Fibroblast of peridontal ligament (primary cell): ENCODE data around the gene TPST2.

ENCODE experiments used
- DNase-seq: peaks from one replicate; pipeline ENCODE4 v3.0.0-alpha.2; 2010; ENCODE audit errors: extremely low read depth

The TPST2 gene

DNA sequence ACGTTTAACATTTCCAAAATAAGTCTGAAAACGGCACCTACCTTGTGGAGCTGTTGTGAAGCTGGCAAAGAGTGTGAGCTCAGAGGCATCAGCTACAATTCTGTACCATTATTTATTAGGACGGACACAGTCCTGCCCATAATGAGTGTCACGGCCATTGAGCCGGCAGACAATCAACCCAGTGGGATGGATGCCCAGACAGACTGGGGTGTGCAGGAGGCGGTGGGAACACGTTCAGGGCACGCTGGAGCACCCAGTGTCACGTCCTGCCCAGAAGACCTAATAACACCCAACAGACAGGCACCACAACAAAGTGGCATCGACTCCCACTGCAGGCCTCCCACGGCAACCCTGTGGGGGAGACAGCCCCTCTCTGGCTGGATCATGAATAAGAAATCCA is 34.5 kb downstream of the TPST2 start:
- no peak for DNase-seq

DNA sequence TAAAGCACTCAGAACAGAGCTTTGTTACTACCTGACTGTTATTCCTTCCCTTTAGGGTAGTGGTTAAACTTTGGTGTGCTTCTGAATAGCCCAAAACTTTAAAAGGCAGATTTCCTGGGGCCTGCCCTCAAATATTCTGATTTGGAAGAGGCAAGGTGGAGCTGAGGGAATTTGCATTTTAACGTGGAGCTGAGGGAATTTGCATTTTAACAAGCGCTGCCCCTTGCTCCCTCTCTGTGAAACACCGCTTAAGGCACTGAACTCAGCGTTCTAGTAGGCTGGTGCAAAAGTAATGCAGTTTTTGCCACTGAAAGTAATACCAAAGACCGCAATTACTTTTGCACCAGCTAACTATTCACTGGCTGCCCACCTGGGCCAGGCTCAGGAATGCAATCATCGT is 35.0 kb downstream of the TPST2 start:
- DNase-seq: no peak

DNA sequence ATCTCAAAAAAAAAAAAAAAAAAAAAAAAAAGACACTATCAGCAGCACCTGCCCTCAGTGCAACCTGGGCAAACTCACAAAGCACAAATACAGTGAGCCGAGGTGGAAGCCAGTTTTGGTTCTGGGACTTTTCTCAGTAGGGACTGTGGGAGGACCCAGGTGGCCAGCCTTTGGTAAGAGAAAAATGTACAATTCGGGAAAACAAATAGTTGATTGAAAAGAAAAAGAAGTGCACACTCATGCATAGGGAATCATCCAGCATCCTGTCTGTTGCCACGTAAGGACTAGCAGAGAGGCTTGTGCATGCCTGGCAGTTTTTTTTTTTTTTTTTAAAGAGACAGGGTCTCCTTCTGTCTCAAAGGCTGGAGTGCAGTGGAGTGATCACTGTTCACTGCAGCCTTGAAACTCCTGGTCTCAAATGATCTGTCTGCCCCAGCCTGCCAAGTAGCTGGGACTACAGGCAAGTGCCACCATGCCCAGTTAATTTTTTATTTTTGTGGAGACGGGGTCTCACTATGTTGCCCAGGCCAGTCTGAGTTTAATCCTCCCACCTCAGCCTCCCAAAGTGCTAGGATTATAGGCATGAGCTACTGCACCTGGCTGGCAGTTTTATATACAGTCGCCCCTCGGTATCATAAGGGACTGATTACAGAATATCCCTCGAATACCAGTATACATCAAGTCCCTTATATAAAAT is 36.7 kb downstream of the TPST2 start:
- peak; percentile 86 for DNase-seq

DNA sequence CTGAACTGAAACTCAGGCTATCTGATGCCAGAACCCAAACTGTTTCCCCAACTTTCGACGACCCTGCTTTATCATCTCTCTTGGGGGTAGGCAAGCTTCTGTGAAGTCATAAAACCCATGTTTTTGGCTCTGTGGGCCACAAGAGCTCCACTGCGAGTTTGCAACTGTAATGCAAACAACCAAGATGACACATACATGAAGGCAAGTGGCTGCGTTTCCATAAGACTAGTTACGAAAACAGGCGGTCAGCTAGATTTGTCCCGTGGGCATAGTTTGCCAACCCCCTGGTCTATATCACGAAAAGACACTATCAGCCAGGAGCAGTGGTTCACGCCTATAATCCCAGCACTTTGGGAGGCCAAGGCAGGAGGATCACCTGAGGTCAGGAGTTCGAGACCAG is 37.5 kb downstream of the TPST2 start:
- DNase-seq: peak; percentile 86

DNA sequence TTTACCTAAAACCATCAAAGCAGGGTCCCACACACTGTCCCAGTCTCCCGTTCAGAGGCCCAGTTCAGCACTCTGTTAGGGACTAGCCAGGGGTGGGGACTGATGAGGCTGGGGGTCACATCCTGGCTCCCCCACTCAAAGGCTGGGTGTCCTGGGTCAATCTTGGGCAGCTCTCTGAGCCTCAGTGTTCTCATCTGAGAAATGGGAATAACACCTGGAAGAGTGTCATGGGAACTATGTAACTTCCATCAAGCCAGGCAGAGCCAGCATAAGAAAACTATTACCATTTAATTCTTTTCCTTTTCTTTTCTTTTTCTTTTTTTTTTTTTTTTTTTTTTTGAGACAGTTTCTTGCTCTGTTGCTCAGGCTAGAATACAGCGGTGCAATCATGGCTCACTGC is 38.4 kb downstream of the TPST2 start:
- no peak for DNase-seq

DNA sequence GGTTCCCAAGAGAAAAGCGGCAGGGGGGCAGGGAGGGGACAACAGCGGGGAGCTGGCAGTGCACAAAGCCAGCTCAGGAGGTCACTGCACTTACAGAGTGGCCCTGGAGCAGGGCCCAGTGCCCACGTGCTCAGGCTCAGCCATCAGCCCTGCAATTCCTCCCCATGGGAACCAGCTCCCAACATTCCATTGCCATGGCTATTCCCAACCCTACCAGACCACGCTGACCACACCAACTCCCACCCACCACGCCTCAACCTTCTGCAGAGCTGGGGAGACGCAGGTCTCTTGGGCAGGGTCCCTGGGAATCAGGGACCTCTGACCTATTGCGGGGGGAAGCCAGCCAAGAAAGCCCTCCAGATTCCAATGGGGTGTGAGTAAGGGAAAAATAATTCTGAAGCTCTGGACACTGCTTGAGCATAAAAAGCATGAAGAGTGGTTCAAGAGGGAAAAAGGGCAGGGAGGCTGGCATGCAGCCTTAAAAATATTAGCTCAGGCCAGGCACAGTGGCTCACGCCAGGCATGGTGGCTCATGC is 39.4 kb downstream of the TPST2 start:
- DNase-seq: peak; percentile 90

DNA sequence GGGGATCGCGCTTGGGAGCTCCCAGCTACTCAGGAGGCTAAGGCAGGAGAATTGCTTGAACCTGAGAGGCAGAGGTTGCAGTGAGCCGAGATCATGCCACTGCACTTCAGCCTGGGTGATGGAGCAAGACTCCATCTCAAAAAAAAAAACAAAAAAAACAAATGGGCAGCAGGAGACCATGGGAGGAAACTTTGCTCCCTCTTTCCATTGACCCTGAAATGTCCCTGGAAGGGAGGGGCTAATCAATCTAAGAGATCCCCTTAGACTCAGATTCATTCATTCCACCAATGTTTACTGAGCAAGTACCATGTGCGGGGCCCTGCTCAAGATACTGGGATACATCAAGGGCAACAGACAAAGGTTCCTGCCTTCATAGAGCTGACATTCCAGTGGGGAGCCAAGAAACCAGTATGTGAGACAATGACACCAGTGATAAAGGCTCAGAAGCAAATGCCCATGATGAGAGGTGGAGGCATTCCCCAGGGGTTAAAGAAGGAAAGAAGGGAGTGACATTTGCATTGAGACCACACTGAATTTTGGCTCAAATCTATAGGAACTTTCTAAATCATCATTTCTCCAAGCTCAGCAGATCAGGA is 39.9 kb downstream of the TPST2 start:
- no peak for DNase-seq

DNA sequence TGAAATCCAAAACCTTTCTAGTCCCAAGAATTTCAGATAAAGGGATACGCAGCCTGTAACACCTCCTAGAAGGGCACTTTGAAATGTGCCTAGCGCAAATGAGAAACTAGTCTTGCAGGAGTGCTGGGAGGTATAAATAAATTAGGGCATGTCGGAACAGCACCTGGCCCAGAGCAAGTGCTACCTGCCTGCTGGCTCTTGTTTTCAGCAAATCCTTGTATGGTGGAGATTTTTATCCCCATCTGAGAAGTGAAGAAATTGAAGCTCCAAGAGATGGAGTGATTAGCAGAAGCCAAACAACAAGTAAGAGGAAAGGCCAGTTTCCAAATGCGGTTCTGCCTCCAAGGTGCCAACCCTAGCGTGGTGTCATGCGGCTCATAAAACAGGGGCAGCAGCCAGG is 40.9 kb downstream of the TPST2 start:
- DNase-seq: no peak

DNA sequence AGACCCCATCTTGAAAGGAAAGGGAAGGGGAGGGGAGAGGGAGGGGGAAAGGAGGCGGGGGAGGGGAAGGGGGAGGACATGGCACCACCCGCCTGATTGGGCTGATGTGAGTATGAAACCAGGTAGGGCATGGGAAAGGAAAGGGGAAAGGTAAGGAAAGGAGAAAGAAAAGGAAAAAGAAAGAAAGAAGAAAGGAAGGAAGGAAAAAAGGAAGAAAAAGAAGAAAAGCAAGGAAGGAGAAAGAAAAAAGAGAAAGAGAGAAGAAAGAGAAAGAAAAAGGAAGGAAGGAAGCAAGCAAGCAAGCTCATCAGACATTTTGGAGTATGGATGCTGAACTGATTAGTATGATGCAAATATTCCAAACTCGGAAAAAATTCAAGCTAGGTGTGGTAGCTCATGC is 41.6 kb downstream of the TPST2 start:
- no peak for DNase-seq

DNA sequence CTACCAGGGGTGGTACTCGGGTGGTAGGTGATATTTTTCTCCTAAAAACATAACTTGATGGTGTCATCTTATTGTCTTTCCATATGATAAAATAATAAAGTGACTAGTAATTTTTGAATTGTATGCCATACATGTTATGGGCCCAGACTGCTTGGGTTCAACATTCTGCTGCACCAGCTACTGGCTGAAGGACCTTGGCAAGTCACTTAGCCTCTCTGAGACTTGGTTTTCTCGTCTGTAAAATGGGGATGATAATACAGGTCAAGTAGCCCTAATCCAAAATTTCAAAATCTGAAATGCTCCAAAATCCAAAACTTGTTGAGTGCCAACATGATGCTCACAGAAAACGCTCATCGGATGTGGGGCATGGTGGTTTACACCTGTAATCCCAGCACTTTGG is 42.1 kb downstream of the TPST2 start:
- DNase-seq: no peak

DNA sequence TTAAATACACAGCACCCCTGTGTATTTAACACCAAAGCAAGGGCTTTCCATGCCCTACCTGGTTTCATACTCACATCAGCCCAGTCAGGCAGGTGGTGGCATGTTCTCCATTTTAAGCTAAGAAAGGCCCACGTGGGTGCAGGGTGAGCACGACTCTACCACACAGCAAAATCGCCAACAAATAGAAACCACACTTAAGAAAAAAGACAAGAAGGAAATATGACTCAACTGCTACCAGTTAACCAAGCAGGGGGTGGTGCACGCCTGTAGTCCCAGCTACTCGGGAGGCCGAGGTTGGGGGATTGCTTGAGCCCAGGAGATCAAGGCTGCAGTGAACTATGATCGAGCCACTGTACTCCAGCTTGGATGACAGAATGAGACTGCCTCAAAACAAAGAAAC is 42.5 kb downstream of the TPST2 start:
- no peak for DNase-seq

DNA sequence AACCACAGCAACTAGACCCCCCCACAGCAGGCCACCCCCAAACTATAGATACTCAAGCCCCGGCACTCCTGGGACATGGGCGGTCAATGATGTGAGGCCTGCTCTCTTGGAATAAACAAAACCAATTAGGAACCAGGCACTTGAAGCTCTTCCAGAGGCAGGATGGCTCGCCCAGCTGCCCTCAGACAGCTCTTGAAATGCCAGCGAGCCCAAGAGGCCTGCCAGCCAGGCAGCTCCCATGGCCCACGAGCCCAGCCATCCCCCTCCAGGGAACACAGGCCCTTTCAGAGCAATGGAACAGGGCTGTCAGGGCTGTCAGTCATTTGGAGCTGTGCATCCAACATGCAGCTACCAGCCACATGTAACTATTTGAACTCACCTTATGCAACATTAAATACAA is 43.6 kb downstream of the TPST2 start:
- DNase-seq: no peak

DNA sequence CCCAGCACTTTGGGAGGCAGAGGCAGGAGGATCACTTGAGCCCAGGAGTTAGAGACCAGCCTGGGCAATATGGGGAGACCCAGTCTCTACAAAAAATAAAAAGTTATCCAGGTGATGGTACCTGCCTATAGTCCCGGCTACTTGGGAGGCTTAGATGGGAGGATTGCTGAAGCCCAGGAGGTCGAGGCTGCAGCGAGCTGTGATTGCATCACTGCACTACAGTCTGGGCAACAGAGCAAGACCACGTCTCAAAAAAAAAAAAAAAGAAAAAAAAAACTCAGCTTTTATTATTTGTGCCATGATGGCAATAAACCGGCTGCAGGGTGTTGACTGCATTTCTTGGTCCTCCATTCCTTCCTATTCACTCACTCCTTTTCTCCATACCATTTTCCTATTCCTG is 44.1 kb downstream of the TPST2 start:
- DNase-seq: no peak

DNA sequence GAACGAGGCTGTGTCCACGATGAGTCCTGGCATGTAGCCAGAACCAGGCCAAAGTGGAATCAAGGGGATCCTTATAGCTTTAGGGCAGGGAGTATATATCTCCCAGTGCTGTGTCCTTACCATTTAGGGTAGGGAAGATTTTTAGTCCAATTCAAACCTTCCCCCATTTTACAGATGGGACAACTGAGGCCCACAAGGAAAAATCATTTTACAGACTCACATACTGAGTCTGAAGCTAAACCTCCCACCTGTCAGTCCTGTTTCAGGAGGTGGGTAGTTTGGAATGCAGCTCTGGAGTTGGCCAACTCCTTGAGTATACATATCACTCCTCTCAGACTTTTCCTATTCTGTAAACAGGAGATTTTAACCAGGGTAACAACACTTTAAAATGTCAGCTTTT is 44.5 kb downstream of the TPST2 start:
- no peak for DNase-seq

DNA sequence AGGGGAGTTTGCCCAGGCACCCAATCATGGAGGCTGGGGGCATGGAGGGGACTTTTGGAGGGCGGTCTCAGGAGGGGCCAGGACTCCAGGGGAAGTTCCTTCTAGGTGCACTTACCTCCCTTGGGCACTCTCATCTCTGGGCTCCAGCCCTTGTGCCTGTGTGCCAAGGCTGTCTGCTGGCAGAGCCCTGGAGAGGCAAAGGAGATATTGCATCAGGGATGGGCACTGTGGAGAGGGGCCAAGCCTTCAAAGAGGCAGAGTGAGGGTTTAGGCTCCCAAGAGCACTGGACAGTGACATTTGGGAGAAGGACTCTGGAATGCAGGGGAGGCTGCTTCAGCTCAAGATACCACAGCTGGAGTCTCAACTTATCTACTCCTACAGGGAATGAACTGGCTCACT is 45.4 kb downstream of the TPST2 start:
- DNase-seq: no peak

DNA sequence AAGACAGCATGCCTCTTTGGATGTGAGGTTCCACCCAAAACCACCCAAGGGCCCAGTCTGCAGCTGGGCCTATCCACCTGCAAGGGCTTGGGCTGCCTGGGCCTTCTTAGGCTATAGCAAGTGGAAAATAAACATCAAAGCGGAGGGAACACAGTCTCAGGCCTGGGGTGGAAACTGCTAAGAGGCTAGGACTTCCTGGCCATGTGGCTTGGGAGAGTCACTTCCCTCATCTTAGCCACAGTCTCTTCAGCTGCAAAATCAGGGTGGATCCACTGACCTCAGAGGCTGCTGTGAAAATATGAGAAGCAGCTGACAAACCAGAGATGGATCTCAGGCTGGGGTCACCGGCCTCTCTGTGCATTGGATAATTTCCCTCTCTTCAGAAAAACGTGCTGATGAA is 47.1 kb downstream of the TPST2 start:
- no peak for DNase-seq

DNA sequence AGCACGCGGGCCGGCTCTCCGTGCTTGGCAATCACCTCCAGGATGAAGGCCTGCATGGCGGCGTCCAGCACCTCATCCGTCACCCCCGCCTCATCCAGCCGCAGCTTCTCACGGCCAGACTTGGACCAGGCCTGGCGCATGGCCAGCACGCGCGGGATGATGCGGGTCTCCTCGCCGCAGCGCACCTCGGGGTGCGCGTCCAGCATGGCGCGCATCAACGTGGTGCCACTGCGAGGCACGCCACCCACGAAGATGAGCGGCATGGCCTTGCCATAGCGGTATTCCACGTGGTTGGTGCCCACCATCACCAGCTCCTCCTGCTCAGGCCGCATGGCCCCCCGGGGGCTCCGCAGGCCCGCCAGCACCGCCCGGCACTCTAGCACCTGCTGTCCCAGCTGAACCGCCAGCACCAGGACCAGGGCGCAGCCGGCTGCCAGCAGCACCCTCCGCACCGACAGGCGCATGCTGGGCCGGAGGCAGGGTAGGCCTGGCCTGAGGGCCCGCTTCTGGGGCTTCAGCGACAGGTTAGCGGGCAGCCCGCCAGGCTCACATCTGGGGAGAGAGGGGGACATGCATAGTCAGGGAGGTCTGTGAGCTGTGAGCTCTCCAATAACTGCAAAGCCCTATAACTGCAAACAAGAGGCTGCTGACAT is 48.6 kb downstream of the TPST2 start:
- no peak for DNase-seq

DNA sequence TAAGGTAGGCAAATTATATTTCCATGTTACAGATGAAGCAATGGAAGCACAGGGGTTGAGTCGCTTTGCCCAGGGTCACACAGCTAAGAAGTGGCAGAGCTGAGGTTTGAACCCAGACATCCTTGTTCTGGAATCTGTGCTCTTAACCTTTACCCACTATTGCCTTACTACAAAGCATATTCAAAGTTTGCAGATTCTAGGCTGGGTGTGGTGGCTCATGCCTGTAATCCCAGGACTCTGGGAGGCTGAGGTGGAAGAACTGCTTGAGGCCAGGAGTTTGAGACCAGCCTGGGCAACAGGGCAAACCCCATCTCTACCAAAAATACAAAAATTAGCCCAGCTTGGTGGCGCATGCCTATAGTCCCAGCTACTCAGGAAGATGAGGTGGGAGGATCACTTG is 49.8 kb downstream of the TPST2 start:
- no peak for DNase-seq

DNA sequence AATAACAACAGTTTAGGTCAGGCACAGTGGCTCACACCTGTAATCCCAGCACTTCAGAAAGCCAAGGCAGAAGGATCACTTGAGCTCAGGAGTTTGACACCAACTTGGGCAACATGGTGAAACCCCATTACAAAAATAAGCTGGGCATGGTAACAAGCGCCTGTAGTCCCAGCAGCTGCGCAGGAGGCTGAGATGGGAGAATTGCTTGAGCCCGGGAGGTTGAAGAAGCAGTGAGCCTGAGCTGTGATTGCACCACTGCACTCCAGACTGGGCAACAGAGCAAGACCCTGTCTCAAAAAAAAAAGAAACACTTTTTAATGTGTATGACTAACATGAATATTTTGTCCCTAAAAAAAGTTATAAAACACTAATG is 53.2 kb downstream of the TPST2 start:
- DNase-seq: no peak

DNA sequence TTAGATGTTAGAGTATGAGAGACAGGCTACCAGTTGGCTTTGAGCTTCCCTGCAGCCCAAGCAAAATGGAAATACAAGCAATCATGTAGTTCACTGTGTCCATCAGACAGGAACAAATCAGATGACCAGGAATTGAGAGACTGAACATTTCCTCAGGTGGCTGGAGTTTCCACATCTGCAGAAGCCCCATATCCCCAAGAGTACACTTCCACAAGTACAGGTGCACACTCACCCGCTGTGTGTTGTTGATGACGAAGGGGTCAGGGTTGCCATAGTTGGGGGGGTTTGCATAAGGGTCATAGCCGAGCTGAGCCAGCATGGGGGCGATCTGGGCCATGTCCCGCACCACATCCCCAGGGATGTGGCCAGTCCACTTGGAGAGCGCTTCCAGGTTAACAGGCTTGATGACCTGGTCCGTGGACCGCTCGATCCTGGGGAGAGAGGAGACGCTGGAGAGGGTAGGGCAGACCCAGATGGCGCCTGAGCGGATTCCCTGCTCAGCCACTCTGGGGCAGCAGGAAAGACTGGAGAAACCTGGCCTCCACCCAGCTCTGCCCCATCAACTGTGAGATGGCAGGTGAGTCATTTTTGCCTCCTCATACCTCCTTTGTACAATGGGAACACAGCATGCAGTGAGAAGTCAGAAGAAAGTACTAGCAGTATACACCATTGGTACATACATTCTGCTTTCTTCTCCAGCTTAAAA is 53.7 kb downstream of the TPST2 start:
- no peak for DNase-seq

DNA sequence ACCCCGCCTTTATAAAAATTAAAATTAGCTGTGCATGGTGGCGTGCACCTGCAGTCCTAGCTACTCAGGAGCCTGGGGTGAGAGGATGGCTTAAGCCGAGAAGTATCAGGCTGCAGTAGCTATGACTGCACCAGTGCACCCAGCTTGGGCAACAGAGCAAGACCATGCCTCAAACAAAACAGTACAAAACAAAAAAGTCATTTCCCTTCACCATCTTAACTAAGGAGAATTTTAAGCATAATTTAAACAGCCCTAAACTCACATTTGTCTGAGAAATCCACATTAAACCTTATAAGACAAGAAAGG is 54.4 kb downstream of the TPST2 start:
- DNase-seq: no peak

DNA sequence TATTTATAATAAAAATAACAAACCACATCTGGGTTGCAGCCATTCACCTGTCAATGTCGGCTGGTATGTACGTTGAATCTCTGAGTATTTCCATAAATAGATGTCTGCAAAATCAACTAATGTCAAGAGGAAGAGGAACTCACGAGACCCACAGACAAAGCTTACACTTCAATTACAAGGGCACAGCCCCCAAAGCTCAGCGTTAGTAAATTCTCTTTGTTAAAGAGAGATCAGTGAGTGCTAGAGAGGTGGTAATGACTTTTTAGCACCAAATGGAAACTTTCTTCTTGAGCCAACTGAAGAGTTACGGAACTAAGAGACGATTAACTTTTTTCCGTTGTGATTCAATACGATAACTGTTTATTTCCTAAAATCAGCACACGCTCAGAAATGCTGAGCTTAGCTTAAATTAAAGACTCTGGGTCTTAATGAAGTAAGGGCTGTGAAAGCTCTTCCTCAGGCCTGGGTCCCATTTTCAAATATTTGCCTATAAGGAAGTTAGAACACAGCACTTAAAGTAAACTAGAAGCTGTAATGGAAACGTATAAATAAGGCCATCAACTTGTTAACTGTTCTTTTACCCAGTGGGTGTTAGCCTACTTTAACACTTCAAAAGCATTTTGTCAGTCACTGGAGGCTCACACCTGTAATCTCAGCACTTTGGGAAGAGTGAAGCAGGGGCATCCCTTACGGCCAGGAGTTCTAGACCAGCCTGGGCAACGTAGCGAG is 54.9 kb downstream of the TPST2 start:
- DNase-seq: no peak
